Amygdala (tissue), 56 donors: ENCODE results near the gene CROT.
"Not testable (repeated sequence)": the region's sequence is repeated elsewhere in the genome, so short reads cannot be mapped to it uniquely, and the experiment has no call there.

Experiments used
- DNase-seq, 56 donors: peaks; one replicate each; lab custom pipeline; 2025; lab: John Stamatoyannopoulos, UW

CROT gene

GRCh38 chr7:87345166-87345927 lies at the start of gene CROT:
Gene CROT, plus strand, starts transcription at chr7:87345664. Its CDS starts 3,405 bp downstream, at chr7:87349069.
- peak; percentile 61 to 98 (median 94) for DNase-seq

GRCh38 chr7:87300756-87301155 lies 44.7 kb upstream of the CROT start:
- DNase-seq, result no peak

GRCh38 chr7:87310790-87311419 lies 34.6 kb upstream of the CROT start:
- no peak for DNase-seq

GRCh38 chr7:87312215-87312865 lies 33.1 kb upstream of the CROT start:
- DNase-seq, result peak in 45 of 56 donors; percentile 1 to 75 (median 23)

GRCh38 chr7:87316097-87316700 lies 29.3 kb upstream of the CROT start:
- DNase-seq, result no peak

GRCh38 chr7:87316846-87317552 lies 28.5 kb upstream of the CROT start:
- peak in 1 of 56 donors; percentile 5 for DNase-seq

GRCh38 chr7:87317691-87318245 lies 27.7 kb upstream of the CROT start:
- DNase-seq, result no peak

- DNase-seq, result no peak
Measured at GRCh38 chr7:87318741-87319140, 26.7 kb upstream of the CROT start.

GRCh38 chr7:87319154-87319581 lies 26.3 kb upstream of the CROT start:
- not testable (repeated sequence) for DNase-seq

- DNase-seq, result no peak
Measured at GRCh38 chr7:87322912-87323311, 22.6 kb upstream of the CROT start.

- no peak for DNase-seq
Measured at GRCh38 chr7:87325576-87326370, 19.7 kb upstream of the CROT start.

GRCh38 chr7:87328281-87328680 lies 17.2 kb upstream of the CROT start:
- no peak for DNase-seq

GRCh38 chr7:87330316-87330715 lies 15.1 kb upstream of the CROT start:
- DNase-seq, result no peak

- no peak for DNase-seq
Measured at GRCh38 chr7:87330942-87331341, 14.5 kb upstream of the CROT start.

GRCh38 chr7:87331687-87332252 lies 13.7 kb upstream of the CROT start:
- DNase-seq, result no peak

GRCh38 chr7:87332321-87332720 lies 13.1 kb upstream of the CROT start:
- no peak for DNase-seq

- DNase-seq, result no peak
Measured at GRCh38 chr7:87336136-87336535, 9.3 kb upstream of the CROT start.

GRCh38 chr7:87337331-87337730 lies 8.1 kb upstream of the CROT start:
- no peak for DNase-seq

- no peak for DNase-seq
Measured at GRCh38 chr7:87339373-87339897, 6.0 kb upstream of the CROT start.
